ENCODE measurements around the gene INSR.
"Not testable (repeated sequence)": the region's sequence is repeated elsewhere in the genome, so short reads cannot be mapped to it uniquely, and the experiment has no call there.

Gene INSR

DNA sequence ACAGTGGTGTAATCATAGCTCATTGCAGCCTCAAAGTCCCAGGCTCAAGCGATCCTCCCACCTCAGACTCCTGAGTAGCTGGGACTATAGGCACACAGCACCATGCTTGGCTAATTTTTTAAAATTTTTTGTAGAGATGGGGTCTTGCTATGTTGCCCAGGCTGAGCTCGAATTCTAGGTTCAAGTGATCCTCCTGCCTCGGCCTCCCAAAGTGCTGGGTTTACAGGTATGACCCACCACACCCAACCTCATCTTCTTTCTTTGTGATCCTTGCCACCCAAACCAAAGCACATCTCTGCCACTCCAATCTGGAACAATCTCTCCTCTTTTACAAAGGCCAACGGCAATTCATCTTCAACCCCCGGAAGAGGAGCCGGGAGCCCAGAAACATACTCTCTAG, 38.6 kb downstream of the INSR start:
- DNase-seq, result no peak

DNA sequence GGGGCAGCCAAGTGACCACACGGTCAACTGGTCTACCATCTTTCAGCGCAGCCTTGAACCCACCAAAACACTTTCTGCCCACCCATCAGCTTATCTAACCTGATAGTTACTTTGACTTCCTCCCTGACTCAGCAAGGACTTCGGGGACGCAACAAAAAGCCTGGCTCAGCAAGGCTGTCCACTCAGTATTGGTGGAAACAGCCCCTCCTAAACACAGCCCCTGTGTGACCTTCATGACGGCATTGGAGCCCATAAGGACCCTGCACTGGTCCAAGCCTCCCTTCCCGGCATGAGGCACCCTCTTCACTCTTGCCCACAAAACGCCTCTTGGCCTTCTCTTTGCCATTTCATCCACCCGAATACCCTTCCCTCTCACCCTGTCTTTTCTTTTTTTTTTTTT, 39.1 kb downstream of the INSR start:
- DNase-seq, result no peak

DNA sequence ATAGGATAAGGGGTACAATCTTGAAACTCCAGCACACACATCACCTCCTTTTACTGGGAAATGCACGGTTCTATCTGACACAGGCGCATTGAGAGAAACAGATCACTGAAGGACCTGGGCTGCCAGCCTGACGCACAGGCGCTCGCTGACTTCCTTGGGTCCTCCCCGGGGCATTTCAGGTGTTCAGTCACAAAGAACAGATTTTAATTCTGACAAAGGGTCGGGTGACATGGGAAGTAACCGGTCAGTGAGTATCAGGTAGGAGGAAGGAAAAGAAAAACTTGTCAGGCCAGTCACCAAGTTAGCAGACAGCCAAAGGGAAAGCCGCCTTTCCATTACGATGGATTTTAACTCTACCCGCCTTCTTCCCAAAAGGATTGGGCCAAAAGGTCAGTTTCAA, 39.6 kb downstream of the INSR start:
- no peak for DNase-seq

DNA sequence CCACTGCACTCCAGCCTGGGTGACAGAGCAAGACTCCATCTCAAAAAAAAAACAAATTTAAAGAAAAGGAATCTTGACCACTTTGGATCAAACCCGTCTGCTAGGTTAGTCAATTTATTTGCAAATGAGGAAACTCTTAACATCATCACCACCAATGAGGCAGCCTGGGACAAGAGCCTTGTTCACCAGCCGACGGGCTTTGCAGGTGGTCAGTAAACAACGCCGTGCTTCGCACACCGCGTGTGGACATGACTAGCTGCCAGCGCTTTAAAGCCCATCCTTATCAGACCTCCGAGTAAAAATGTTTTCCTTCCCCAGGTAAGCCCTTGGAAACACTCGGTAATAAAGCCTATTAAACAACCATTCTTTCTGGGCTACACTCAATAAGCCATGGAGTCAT, 41.9 kb downstream of the INSR start:
- no peak for DNase-seq

DNA sequence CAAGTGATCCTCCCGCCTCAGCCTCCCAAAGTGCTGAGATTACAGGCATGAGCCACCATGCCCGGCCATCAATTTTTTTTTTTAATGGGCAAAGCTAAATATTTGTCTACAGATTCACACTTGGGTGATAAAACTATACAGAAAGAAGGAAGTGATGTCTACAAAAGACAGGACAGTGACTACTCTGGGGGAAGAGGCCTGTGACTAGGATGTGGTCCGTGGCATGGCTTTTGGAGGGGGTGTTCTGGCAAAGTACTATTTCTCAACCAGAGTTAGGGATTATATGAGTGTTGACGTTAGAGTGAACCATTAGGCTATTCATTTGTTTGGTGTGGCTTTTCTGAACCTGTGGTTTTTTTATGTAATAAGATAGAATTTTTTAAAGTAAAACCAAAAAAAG, 42.7 kb downstream of the INSR start:
- no peak for DNase-seq

DNA sequence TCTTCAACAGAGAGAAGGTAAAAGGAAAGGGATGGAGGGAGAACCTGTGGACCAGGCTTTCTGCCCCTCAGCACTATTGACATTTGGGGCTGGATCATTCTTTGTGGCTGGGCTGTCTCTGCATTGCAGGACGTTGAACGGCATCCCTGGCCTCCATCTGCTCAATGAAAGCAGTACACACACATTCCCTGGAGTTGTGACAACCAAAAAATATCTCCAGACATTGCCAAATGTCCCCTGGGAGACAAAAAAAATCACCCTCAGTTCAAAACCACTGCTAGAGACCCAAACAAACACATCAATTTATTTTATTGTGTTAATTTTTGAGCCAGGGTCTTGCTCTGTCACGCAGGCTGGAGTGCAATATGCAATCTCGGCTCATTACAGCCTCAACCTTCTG, 43.3 kb downstream of the INSR start:
- no peak for DNase-seq

DNA sequence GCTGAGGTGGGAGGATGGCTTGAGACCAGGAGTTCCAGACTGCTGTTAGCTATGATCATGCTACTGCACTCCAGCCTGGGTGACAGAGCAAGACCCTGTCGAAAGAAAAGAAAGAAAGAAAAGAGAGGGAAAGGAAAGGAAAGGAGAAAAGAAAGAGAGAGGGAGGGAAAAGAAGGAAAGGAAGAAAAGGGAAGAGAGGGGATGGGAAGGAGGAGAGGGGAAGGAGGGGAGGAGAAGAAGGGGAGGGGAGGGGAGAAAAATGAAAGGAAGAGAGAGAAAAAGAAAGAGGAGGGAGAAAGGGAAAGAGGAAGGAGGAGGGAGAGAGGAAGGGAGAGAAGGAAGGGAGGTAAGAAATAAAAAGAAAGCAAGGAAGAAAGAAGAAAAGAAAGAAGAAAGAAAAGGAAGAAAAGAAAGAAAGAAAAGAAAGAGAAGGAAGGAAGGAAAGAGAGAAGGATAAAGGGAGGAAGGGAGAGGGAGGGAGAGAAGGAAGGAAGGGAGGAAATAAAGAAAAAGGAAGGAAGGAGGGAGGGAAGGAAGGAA, 44.1 kb downstream of the INSR start:
- DNase-seq, result no peak

DNA sequence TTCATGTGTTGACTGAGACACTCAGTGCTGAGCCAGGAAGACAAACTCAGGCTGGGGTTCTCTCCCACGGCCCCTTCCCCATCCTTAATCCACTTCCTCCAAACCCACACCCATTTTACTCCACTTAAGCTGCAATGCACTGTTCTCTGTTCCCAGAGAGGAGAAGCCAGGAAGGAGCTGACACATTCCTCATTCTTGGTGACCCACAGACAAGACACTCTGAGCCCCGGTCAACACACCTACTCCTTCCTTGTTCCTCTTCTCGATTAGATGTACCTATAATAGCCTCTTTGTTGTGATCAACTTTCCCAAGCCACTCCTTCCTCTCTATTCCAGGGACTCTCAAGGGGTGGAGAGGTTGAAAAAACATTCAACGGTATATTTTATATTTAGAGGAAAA, 47.1 kb downstream of the INSR start:
- no peak for DNase-seq

DNA sequence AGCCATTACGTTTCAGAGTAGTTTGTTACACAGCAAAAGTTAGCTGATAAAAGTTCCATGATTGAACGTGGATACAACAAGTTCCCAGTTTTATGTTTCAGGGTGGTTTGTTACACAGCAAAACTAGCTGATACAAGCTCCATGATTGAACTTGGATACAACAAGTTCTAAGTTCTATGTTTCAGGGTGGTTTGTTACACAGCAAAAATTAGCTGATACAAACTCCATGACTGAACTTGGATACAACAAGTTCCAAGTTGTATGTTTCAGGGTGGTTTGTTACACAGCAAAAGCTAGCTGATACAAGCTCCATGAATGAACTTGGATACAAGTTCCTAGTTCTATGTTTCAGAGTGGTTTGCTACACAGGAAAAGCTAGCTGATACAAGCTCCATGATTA, 47.6 kb downstream of the INSR start:
- DNase-seq, result no peak

DNA sequence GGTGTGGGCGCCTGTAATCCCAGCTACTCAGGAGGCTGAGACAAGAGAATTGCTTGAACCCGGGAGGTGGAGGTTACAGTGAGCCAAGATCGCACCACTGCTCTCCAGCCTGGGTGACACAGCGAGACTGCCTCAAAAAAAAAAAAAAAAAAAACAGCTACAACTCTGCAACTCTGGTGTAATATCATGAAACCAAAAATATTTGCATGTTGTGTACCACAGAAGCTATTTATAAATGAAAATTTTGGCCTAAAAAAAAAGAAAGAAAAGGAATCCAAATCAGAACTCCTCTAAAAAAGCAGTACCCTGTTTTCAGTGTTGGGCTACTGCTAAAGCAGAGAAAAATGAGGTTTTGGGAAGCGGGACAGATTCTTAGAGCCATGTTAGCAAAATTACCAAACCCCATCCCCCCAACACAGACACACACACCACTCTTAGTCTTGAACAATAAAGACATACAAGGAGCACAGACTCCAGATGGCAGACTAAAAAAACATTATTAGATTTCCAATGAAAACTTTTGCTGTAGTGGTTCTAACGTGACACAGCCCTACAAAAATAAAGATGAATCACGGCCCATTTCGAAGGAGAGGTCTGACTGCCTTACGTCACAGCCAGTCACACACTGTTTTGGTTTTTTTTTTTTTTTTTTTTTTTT, 51.5 kb downstream of the INSR start:
- no peak for DNase-seq

DNA sequence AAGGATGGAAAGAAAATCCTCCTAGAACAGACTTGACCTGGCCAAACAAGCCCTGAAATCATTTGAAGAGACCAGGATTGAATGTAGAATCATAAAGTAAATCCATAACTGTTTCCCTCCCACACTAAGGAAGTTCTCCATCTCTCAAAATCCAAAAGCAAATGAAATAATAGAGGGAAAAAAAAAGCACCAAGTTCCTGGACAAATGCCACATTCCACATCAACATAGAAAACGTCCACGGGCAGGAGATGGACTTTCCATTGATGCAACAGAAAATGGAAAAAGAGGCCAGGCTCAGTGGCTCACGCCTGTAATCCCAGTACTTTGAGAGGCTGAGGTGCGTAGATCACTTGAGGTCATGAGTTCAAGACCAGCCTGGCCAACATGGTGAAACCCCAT, 56.2 kb downstream of the INSR start:
- no peak for DNase-seq

DNA sequence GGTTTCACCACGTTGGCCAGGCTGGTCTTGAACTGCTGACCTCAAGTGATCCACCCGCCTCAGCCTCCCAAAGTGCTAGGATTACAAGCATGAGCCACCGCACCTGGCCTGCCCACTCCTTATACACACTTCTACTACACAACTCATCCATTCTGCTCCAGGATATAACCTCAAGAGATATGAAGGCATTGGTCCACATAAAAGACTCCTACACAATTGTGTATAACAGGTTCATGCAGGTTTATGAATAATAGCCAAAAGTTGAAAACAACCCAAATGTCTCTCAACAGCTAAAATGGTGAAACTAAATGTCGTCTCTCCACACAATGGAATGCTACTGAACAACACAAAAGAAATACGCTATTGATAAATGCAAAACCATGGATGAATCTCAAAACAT, 58.1 kb downstream of the INSR start:
- no peak for DNase-seq

DNA sequence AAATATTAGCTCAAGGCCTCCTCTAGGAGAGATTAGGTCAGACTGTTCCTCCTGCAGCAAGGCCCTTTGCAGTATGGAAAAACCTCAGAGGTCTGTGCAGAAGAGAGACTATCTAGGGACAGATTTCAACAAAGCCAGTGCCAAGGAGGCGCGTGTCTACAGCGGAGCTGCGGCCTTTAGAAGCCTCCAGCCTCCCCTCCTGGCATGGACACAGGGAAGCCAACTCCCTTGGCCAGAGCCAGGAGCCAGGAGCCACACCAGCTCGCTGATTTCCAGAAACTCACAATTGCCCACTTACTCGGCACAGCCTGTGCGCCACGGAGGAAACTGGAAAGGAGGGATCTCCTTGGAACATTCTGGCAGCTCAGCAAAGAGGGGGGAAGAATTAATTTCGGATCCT, 63.4 kb downstream of the INSR start:
- DNase-seq, result no peak

DNA sequence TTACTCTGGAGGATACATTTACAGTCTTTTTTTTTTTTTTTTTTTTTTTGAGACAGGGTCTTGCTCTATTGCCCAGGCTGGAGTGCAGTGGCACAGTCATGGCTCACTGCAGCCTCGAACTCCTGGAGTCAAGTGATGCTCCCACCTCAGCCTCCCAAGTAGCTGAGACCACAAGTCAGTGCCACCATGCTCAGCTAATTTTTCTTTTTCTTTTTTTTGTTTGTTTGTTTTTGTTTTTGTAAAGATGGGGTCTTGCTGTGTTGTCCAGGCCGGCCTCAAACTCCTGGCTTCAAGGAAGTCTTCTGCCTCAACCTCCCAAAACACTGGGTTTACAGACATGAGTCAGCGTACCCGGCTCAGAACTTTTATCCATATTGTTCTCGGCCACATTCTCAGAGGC, 64.5 kb downstream of the INSR start:
- DNase-seq, result no peak

DNA sequence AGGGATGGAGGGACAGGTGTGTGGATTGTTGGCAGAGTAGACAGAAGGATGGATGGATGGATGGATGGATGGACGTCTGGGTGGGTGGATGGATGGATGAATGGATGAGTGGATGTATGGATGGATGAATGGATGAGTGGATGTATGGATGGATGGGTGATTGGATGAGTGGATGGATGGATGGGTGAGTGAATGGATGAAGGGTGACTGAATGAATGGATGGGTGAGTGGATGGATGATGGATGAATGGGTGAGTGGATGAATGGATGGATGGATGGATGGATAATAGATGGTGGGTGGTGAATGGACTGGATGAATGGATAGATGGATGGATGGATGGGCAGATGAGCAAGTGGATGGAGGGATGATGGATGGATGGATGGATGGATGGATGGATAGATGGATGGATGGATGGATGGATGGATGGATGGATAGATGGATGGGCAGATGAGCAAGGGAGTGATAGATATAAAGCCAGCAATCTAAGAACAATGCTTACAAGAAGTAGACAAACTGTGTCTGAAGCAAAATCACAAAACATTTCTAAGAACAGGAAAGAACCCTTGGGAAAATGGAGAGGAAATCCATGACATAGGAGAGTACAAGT, 65.2 kb downstream of the INSR start:
- DNase-seq, result no peak

DNA sequence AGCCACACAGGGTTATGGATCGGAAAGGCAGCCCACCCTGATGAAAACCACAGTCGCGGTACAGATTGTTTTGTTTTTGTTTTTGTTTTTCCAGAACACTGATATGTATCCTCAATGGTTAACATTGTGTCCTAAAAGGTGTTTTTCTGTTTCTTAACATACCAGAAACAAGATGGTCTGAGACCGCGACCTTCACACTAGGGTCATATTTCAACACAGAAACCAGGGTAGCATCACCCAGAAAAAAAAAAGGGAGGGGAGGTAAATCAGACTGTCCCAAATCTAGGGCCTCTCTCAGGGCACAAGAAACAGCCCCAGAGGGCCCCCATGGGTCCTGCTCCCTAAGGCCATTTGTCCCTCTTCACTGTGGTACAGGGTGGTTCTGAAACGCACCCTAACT, 66.5 kb downstream of the INSR start:
- no peak for DNase-seq

DNA sequence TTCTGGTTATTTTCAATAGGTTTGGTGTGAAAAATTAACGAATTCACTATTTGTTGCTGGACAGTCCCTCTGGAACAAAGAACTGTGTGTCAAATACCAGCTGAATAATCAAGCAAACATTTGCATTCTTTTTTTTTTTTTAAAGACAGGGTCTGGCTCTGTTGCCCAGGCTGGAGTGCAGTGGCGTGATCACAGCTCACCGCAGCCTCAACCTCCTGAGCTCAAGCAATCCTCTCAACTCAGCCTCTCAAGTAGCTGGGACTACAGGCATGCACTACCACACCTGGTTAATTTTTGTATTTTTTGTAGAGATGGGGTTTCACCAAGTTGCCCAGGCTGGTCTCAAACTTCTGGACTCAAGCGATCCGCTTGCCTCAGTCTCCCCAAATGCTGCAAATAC, 67.1 kb downstream of the INSR start:
- DNase-seq, result not testable (repeated sequence)

DNA sequence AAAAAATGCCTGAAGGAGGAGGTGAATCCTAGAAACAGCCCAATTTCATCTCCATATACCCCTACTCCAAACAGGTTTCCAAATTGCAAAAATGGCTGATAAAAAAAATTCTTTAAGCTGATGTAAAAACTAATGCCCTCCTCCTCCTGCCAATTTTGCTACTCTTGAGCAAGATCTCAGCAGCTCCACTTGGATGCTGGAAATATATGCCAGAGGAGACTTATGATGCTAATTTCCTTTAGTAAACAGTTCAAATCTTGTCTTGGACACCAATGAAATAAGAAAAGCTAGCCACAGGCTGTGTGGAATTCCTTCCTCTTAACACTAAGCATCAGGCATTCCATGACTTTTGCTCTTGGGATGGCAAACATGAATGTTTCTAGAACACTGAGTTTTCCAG, 67.5 kb downstream of the INSR start:
- no peak for DNase-seq

DNA sequence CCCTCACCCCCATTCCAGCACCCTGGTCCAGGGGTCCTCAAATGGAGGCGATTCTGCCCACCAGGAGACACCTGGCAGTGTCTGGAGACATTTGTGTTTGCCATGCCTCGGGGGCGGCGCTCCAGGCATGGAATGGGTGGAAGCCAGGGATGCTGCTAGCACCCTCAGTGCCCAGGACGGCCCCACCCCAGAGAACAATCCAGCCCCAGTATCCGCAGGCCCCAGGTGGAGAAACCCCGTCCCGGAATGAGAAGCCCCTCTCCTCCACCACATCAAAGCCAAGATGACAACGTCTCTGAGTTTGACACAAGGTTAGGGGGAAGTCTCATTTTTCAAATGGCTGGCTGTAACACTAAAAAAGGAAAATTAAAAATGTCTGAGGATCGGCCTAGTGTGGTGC, 68.5 kb downstream of the INSR start:
- DNase-seq, result no peak

DNA sequence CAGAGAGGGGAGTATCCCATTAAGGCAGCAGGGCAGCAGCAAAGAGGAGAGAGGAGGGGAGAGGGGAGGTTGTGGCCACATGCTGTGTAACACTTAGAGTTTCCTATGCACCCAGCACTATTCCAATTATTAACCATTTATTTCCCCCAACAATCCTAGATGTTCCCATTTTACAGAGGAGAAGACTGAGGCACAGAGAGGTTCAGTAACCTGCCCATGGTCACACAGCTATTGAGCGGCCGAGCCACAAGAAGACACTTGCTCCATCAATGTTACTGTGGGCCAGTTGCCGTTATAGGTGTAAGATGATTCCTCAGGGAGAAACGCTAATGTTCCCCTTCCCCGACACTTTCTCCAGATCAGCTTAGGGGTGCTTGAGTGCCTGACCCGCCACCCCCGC, 69.2 kb downstream of the INSR start:
- no peak for DNase-seq

DNA sequence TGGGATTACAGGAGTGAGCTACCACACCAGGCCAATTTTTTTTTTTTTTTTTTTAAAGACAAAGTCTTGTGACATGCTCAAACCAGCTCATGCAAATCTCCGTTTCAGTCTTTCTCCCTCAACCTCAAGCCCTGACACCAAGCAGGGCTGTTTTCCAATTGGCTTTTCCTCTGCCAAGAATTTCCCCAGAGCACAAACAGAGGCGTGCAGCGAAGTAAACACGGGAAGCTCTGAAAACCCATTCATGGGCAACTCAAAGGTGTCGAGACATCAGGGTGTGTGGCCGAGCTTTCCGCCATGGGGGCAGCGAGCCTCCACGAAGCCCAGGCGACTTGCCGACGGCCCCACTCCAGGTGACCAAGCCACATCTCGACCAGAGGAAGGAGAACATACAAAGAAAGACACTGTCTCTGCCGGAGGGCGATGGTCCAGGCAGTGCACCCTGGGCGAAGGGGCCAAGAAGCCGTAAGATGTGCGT, 70.0 kb downstream of the INSR start:
- DNase-seq, result no peak

DNA sequence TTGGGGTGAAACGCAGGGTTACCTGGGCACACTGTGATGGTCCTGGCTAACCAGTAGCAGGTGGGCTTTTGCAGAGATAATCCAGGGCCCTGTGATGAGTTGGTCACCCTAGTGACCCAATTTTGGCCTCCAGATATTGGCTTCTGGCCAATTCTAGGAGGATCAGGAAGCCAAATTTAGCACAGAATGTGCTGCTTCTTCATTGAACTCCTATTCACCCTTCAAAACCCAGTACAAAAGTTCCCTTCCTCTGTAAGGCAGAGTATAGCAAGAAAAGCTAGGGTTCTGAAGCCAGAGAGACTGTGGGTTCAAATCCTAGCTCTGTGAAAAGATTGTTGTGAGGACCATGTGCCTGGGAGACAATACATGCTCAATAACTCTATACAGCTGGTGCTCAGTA, 70.8 kb downstream of the INSR start:
- no peak for DNase-seq

DNA sequence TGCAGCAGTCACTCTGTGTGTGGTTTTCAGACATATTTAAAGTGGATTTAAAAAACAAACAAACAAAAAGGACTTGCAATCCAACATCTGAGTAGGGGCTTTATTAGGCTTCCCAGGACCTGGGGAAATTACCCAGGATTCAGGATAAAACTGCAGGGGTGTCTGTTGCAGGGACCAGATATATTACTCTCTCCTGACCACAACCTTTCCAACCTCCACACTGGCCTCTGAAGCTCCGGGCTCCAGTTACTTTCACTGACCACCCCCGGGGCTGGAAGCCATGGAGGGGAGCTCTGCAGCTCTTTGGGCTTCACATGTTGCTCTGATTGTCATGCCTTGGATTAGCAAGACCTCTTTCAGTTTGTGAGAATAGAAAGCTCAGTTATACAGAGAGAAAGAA, 75.2 kb downstream of the INSR start:
- no peak for DNase-seq

DNA sequence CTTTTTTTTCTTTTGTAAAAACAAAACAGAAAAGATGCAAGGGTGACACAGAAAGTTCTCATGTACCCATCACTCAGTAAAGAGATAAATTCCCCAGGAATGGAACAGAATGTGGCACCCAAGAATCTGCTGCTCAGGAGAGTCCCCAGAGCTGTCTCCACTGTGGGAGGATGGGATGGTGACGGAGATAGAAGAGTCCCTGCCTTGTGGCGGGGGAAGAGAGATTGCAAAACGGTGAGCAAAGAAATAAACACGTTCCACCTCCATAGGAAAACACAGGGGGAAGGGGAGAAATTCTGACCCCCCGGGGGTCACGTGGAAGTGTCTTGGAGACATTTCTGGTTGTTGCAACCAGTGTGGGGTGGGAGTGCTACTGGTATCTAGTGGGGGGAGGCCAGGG, 76.4 kb downstream of the INSR start:
- no peak for DNase-seq

DNA sequence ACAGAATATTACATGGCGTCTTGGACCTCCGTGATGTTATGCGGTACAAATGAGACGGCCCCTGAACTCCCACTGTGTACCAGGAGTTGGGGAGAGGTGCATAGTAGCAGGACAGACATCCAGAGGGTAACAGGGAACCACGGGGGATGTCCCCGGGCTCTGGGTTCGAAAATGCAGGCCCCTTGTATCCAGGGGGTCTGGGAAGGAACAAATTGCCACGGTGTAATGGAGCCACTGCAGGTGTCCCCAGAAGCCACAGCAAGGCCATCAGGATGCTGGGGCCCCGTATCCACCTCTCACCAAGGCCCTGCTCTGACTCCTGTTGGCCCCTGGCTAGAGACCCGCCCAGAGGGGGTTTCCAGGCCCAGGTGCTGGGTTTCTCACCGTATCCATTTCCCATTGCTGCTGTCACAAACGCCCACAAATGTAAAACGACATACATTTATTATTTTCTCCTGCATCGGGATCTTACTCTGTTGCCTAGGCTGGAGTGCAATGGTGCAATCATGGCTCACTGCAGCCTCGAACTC, 77.8 kb downstream of the INSR start:
- DNase-seq, result no peak

Data from NCI-H748 treated with DMSO at 0.1 percent for 48 hours (cell line).